HL-60 (cell line): ENCODE data around the gene KLHDC4.
"Not testable (repeated sequence)": the region's sequence is repeated elsewhere in the genome, so short reads cannot be mapped to it uniquely, and the experiment has no call there.

ENCODE experiments used
- DNase-seq, 2 experiments: peaks; one replicate each; pipeline ENCODE4 v3.0.0-alpha.2; 2010 to 2020; ENCODE audit warnings: low read depth in 1 of 2, low spot score in 1 of 2
- H3K27ac ChIP-seq: fragments of 250-450 bp; sonication (Bioruptor Pico); replicated peaks from 2 replicates; pipeline ENCODE4 v1.5.1; 2020; ENCODE audit warnings: mild to moderate bottlenecking, moderate library complexity
- H3K27me3 ChIP-seq: fragments of 250-450 bp; sonication (Bioruptor Pico); 2 replicates; pipeline ENCODE4 v1.5.1; 2021; ENCODE audit warnings: mild to moderate bottlenecking, moderate library complexity; ENCODE audit not compliant: insufficient read depth, poor library complexity, severe bottlenecking
- H3K4me3 ChIP-seq: replicated peaks from 2 replicates; pipeline ENCODE4 v1.5.1; 2011; ENCODE audit warnings: mild to moderate bottlenecking, control low read depth, low read length; ENCODE audit not compliant: insufficient read depth
- GABPA ChIP-seq: IDR thresholded peaks from 2 replicates; pipeline ENCODE4 v1.6.1; 2012; ENCODE audit warnings: low read depth
- POLR2AphosphoS5 ChIP-seq: IDR thresholded peaks from 2 replicates; pipeline ENCODE4 v1.6.1; 2012; ENCODE audit warnings: low read depth
- SPI1 ChIP-seq: IDR thresholded peaks from 2 replicates; pipeline ENCODE4 v1.6.1; 2012; ENCODE audit warnings: low read depth, mild to moderate bottlenecking, borderline replicate concordance
- TF ChIP-seq, protein P1 (sequence below): IDR thresholded peaks from 2 replicates; pipeline ENCODE4 v1.6.1; 2012; ENCODE audit warnings: low read depth; ENCODE audit not compliant: insufficient replicate concordance
- TF ChIP-seq, protein P2 (sequence below): IDR thresholded peaks from one replicate; pipeline ENCODE4 v1.5.1; 2011; ENCODE audit warnings: low read length, control low read depth, inconsistent platforms; ENCODE audit not compliant: insufficient read depth

The KLHDC4 gene

DNA sequence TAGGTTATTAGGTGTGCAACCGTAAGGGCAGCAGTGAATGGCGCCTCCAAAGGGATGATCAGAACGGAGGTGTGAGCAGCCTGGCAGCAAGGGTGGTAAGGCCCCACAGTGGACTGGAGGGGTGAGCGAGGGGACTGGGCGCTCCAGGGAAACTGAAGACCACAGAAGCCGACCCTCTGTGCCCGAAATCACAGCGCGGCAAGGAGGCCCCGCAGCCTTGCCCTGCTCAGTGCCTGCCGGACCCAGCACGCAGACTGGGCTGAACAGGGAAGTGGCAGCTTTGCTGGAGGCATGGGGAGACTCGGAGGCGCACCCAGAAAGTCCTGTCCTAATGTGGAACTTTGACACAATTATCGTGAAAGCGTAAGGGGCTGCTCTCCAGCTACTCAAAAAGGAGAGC, 38.4 kb downstream of the KLHDC4 start:
- Histone ChIP-seq H3K27me3 (no peaks in the 10 kb centered on the region), H3K27ac (no peak overlapping the region), H3K4me3 (no peak overlapping the region)
- TF ChIP-seq GABPA (no peak), POLR2AphosphoS5 (no peak), SPI1 (no peak)
- TF ChIP-seq, protein P1, sequence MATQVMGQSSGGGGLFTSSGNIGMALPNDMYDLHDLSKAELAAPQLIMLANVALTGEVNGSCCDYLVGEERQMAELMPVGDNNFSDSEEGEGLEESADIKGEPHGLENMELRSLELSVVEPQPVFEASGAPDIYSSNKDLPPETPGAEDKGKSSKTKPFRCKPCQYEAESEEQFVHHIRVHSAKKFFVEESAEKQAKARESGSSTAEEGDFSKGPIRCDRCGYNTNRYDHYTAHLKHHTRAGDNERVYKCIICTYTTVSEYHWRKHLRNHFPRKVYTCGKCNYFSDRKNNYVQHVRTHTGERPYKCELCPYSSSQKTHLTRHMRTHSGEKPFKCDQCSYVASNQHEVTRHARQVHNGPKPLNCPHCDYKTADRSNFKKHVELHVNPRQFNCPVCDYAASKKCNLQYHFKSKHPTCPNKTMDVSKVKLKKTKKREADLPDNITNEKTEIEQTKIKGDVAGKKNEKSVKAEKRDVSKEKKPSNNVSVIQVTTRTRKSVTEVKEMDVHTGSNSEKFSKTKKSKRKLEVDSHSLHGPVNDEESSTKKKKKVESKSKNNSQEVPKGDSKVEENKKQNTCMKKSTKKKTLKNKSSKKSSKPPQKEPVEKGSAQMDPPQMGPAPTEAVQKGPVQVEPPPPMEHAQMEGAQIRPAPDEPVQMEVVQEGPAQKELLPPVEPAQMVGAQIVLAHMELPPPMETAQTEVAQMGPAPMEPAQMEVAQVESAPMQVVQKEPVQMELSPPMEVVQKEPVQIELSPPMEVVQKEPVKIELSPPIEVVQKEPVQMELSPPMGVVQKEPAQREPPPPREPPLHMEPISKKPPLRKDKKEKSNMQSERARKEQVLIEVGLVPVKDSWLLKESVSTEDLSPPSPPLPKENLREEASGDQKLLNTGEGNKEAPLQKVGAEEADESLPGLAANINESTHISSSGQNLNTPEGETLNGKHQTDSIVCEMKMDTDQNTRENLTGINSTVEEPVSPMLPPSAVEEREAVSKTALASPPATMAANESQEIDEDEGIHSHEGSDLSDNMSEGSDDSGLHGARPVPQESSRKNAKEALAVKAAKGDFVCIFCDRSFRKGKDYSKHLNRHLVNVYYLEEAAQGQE, result no peak
- TF ChIP-seq, protein P2, sequence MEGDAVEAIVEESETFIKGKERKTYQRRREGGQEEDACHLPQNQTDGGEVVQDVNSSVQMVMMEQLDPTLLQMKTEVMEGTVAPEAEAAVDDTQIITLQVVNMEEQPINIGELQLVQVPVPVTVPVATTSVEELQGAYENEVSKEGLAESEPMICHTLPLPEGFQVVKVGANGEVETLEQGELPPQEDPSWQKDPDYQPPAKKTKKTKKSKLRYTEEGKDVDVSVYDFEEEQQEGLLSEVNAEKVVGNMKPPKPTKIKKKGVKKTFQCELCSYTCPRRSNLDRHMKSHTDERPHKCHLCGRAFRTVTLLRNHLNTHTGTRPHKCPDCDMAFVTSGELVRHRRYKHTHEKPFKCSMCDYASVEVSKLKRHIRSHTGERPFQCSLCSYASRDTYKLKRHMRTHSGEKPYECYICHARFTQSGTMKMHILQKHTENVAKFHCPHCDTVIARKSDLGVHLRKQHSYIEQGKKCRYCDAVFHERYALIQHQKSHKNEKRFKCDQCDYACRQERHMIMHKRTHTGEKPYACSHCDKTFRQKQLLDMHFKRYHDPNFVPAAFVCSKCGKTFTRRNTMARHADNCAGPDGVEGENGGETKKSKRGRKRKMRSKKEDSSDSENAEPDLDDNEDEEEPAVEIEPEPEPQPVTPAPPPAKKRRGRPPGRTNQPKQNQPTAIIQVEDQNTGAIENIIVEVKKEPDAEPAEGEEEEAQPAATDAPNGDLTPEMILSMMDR, result no peak
- DNase-seq, result no peak

DNA sequence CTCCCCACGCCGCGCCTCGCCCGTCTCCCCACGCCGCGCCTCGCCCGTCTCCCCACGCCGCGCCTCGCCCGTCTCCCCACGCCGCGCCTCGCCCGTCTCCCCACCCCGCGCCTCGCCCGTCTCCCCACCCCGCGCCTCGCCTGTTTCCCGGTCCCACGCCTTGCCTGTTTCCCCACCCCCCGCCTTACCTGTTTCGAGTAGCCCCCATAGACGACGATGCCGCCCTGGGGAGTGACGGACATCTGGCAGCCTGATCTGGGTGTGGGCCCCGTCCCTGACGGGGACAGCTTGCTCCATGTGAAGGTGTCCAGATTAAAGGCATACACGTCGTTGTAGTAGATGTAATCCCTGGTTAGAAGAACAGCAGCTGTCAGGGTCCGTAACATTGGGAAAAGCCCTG, 39.2 kb downstream of the KLHDC4 start:
- not testable (repeated sequence) for H3K4me3 ChIP-seq, H3K27me3 ChIP-seq, H3K27ac ChIP-seq, DNase-seq

DNA sequence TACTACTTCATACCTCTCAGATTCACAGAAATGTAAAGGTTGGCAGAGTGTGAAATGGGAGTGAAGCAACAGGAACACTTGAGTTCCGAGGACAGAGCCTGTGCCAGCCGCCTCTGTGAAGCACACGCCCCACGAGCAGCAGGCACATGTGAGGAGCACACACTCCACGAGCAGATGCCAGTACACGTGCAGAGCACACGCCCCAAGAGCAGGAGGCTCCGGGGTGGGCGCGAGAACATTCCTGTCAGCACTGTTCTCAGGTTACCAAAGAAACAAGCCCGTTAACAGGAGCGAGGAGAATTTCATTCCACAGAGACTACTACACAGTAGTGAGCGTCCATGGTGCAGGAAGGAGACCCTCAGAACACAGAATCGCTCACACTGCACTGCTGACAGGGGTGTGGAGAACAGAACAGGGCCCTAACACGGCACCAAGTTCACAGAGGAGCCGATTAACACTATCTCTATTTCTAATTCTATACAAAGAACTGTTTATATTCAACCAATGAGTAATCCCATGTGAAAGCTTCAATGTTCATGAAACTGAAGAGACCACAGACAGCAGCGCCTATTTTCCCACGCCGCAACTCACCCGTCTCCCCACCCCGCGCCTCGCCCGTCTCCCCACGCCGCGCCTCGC, 40.1 kb downstream of the KLHDC4 start:
- TF ChIP-seq GABPA (no peak), SPI1 (no peak), POLR2AphosphoS5 (no peak)
- TF ChIP-seq, protein P2, result no peak
- TF ChIP-seq, protein P1, result no peak
- no peak for DNase-seq
- no peaks in the 10 kb centered on the region for H3K27me3 ChIP-seq
- no peak overlapping the region for H3K27ac ChIP-seq
- H3K4me3 ChIP-seq, result no peak overlapping the region

DNA sequence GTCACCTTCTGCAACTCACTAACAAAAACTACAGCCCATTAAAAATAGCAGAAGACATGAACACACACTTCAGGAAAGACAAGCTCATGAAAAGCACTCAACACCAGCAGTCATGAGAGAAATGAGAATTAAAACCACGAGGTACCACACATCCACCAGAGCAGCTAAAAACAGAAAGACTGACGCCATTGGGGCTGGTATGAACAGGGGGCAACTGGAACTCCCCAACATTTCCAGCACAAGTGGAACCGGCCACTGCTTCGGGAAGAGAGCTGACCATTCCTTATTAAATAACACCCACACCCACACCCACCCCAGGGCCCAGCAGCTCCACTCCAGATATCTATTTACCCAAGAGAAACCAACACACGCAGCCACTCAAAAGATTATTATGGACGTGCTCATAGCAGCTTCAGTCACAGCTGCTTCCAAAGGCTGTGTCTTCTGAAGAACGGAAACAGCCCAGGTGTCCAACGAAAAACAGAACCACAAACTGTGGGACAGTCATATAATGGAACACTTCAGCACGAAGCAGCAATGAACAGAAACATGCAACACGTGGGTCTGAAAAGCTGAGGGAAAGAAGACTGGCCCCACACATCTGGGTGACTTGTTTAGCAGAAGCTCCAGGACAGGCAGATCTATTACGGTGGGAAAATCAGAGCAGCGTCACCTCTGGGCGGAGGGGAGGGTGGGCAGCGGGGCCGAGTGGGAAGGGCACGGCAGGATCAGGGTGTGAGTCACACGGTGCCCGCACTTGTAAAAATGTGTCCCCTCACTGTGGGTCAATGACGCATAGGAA, 41.1 kb downstream of the KLHDC4 start:
- no peak for DNase-seq
- no peak overlapping the region for H3K4me3 ChIP-seq
- H3K27me3 ChIP-seq, result no peaks in the 10 kb centered on the region
- no peak for TF ChIP-seq POLR2AphosphoS5
- TF ChIP-seq SPI1, result no peak
- TF ChIP-seq, protein P2, result no peak
- TF ChIP-seq, protein P1, result no peak
- no peak for TF ChIP-seq GABPA
- no peak overlapping the region for H3K27ac ChIP-seq
